ENCODE measurements around the gene MARCHF4. TPM values are rescaled to one million over a fixed set of nuclear protein-coding genes. Genes with fewer than 3 reads are reported as not detected.

MARCHF4 gene
- total RNA-seq, 1 experiment from 2014 or later: 1.3 TPM

GRCh38 chr2:216345846-216346245 lies 26.4 kb downstream of the MARCHF4 start:
- H3K4me1 ChIP-seq (ENCODE audit: control insufficient read depth, insufficient read depth, low read length): no peaks in the 10 kb centered on the region
- intact Hi-C loops (cut with micrococcal nuclease; ENCODE audit: unreplicated experiment) (no loop called here), in situ Hi-C loops (cut with HindIII; ENCODE audit: low pct_unique_long_range_greater_than_20kb, low sequenced_read_pairs) (no loop called here)
- ATAC-seq (no peak), DNase-seq (ENCODE audit: low read depth, low spot score) (no peak)
- no peak overlapping the region for H3K27ac ChIP-seq (ENCODE audit: low read length)
- ChIA-PET CTCF (no interaction called here), POLR2A (no interaction called here)
- no peaks in the 10 kb centered on the region for H3K36me3 ChIP-seq (ENCODE audit: control insufficient read depth, insufficient read depth, low read length)
- no TSS peak for BruUV-seq (replicated peaks)
- H3K27me3 ChIP-seq (ENCODE audit: control insufficient read depth, insufficient read depth, low read length): no peaks in the 10 kb centered on the region
- no peak overlapping the region for H3K4me3 ChIP-seq (ENCODE audit: low read depth in 2 of 2, low read length in 2 of 2)
- TF ChIP-seq TCF7L2 (IDR thresholded peaks at IDR 0.05; ENCODE audit: low read depth, low read length): no peak
- no peak for TF ChIP-seq REST (IDR thresholded peaks at IDR 0.05; ENCODE audit: insufficient read depth in 1 of 2, low read depth in 2 of 2, low read length in 1 of 2)
- TF ChIP-seq SIN3A (IDR thresholded peaks at IDR 0.05; ENCODE audit: borderline replicate concordance, insufficient read depth, low read depth, low read length): no peak
- TF ChIP-seq CTCF (IDR thresholded peaks at IDR 0.05): no peak
- TF ChIP-seq POLR2AphosphoS5 (IDR thresholded peaks at IDR 0.05; ENCODE audit: low read depth, low read length): no peak
- no peaks in the 10 kb centered on the region for H3K9me3 ChIP-seq (ENCODE audit: control insufficient read depth, insufficient read depth, low read depth, low read length)

DNA sequence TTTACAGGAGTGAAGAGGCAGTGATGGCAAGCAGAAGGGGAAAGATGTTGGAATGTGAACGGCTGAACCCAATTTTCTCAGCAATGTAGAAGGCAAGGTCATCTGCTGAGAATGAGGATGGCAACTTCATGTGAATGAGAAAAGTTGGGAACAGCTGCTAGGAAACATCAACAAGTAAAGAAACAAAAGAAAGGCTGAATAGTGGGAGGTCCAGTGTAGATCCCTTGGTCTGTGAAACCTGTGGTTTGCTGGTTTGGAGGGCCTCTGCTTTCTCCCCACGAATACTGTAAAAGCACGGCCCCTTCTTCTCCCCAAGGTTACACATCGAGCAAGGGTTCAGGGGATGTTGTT lies 27.4 kb downstream of the MARCHF4 start:
- CTCF ChIA-PET: no interaction called here
- Histone ChIP-seq H3K27ac (ENCODE audit: low read length) (no peak overlapping the region), H3K4me1 (ENCODE audit: control insufficient read depth, insufficient read depth, low read length) (no peaks in the 10 kb centered on the region), H3K4me3 (ENCODE audit: low read depth in 2 of 2, low read length in 2 of 2) (no peak overlapping the region), H3K36me3 (ENCODE audit: control insufficient read depth, insufficient read depth, low read length) (no peaks in the 10 kb centered on the region), H3K9me3 (ENCODE audit: control insufficient read depth, insufficient read depth, low read depth, low read length) (no peaks in the 10 kb centered on the region), H3K27me3 (ENCODE audit: control insufficient read depth, insufficient read depth, low read length) (no peaks in the 10 kb centered on the region)
- DNase-seq (ENCODE audit: low read depth, low spot score) (no peak), ATAC-seq (no peak)
- BruUV-seq (replicated peaks): no TSS peak
- TF ChIP-seq TCF7L2 (IDR thresholded peaks at IDR 0.05; ENCODE audit: low read depth, low read length) (no peak), REST (IDR thresholded peaks at IDR 0.05; ENCODE audit: insufficient read depth in 1 of 2, low read depth in 2 of 2, low read length in 1 of 2) (no peak)
- POLR2A ChIA-PET: no interaction called here
- intact Hi-C loops (cut with micrococcal nuclease; ENCODE audit: unreplicated experiment): no loop called here
- in situ Hi-C loops (cut with HindIII; ENCODE audit: low pct_unique_long_range_greater_than_20kb, low sequenced_read_pairs): no loop called here
